Kidney (tissue), 14 donors: Measurements from ENCODE around the gene CLUH. TPM values are rescaled to one million over a fixed set of nuclear protein-coding genes. Genes with fewer than 3 reads are reported as not detected.

Experiments used
- DNase-seq, 5 donors: peaks; one replicate each; pipeline ENCODE4 v3.0.0-alpha.2; 2013 to 2020
- FAIRE-seq: peaks from 2 replicates; lab custom pipeline; 2012; peaks lifted over from hg19 to GRCh38; lab: Jason Lieb, UNC
- H3K27ac ChIP-seq, 2 donors: one replicate each; pipeline ENCODE4 v1.7.0; 2013; ENCODE audit warnings: low read depth in 2 of 2, low read length in 2 of 2, inconsistent platforms in 1 of 2
- H3K27me3 ChIP-seq: one replicate; pipeline ENCODE4 v1.7.1; 2013; ENCODE audit warnings: low read length, inconsistent platforms; ENCODE audit not compliant: control insufficient read depth, insufficient read depth
- H3K36me3 ChIP-seq, 3 donors: one replicate each; pipeline versions ENCODE4 v1.7.0 to v1.7.1; 2013; ENCODE audit warnings: low read length in 3 of 3, control low read depth in 1 of 3, inconsistent platforms in 1 of 3; ENCODE audit not compliant: insufficient read depth in 3 of 3, control insufficient read depth in 2 of 3
- H3K4me1 ChIP-seq, 3 donors: one replicate each; pipeline versions ENCODE4 v1.7.0 to v1.7.1; 2013; ENCODE audit warnings: low read length in 3 of 3, inconsistent platforms in 1 of 3, low read depth in 1 of 3; ENCODE audit not compliant: control insufficient read depth in 2 of 3, insufficient read depth in 2 of 3
- H3K4me3 ChIP-seq, 3 donors: one replicate each; pipeline versions ENCODE4 v1.7.0 to v1.8.1; 2013; ENCODE audit warnings: low read length in 3 of 3, control low read depth in 1 of 3, inconsistent platforms in 1 of 3
- H3K9ac ChIP-seq, 3 donors: one replicate each; pipeline versions ENCODE4 v1.7.0 to v1.7.1; 2013; ENCODE audit warnings: low read length in 3 of 3, control low read depth in 1 of 3, inconsistent platforms in 1 of 3
- H3K9me3 ChIP-seq, 3 donors: one replicate each; pipeline versions ENCODE4 v1.7.0 to v1.7.1; 2013; ENCODE audit warnings: low read length in 3 of 3, control low read depth in 1 of 3, inconsistent platforms in 1 of 3; ENCODE audit not compliant: control insufficient read depth in 2 of 3, insufficient read depth in 1 of 3
- intact Hi-C: fragments of 100-400 bp; cut with DNase I; formaldehyde crosslinking; loops from one replicate; pipeline ENCODE4 v1.11.1; 2022
- polyA plus RNA-seq: library from polyadenylated mRNA; stranded (reverse); fragments of 350-450 nt; fragmentation: Illumina TruSeq; extraction: RNeasy Lipid Tissue Mini Kit (QIAGEN cat#74804); gene quantifications from one replicate; pipeline ENCODE4 v1.2.3, GENCODE V29; 2014; ENCODE audit warnings: low read depth, low replicate concordance; ENCODE audit not compliant: insufficient read depth
- total RNA-seq: library from RNA; stranded (reverse); fragmentation: NEBNext Ultra II Directional; extraction: Animal tissue kit (Norgen Biotek cat#: 25700); gene quantifications from one replicate; pipeline ENCODE4 v1.2.1, GENCODE V29; 2021
- TF ChIP-seq, protein P1 (sequence below): IDR thresholded peaks from 3 replicates; pipeline ENCODE4 v1.5.1; 2012; ENCODE audit warnings: mild to moderate bottlenecking, moderate library complexity, borderline replicate concordance; ENCODE audit not compliant: insufficient read depth; ENCODE audit errors: extremely low read depth
- donor health status: control.
- donor health status: control.
- donor health status: control.
- donor health status: control.
- donor health status: control.
- donor health status: DM: yes; HTN: yes; CAD: no.
- donor health status: Normal renal cell carcinoma (clear cell type).

Gene CLUH
- total and polyA plus RNA-seq, 2 donors from 2014 or later = 49.5 to 93.1 TPM

DNA sequence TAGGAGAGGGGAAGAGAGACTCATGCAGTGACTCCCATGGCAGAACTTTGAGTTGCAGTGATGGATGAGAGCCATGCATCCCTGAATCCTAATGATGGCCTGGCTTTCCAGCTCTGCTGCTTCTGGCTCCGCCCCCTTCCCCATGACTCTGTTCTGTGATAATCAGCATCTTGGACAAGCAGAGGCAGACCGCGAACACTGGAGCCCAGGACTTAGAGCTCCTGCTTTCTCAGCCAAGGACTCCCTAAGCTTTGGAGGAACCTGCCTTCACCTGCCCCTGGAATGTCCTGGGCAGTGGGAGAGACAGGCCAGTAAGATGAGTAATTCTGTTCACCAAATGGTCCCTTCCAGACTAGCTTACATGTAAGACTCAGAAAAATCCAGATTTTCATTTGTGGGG lies 25.4 kb upstream of the CLUH start:
- Histone ChIP-seq H3K36me3 (no peaks in the 10 kb centered on the region), H3K27me3 (no peaks in the 10 kb centered on the region), H3K4me3 (no peak overlapping the region), H3K27ac (no peak overlapping the region), H3K9ac (no peak overlapping the region), H3K4me1 (no peaks in the 10 kb centered on the region), H3K9me3 (no peaks in the 10 kb centered on the region)
- TF ChIP-seq, protein P1, sequence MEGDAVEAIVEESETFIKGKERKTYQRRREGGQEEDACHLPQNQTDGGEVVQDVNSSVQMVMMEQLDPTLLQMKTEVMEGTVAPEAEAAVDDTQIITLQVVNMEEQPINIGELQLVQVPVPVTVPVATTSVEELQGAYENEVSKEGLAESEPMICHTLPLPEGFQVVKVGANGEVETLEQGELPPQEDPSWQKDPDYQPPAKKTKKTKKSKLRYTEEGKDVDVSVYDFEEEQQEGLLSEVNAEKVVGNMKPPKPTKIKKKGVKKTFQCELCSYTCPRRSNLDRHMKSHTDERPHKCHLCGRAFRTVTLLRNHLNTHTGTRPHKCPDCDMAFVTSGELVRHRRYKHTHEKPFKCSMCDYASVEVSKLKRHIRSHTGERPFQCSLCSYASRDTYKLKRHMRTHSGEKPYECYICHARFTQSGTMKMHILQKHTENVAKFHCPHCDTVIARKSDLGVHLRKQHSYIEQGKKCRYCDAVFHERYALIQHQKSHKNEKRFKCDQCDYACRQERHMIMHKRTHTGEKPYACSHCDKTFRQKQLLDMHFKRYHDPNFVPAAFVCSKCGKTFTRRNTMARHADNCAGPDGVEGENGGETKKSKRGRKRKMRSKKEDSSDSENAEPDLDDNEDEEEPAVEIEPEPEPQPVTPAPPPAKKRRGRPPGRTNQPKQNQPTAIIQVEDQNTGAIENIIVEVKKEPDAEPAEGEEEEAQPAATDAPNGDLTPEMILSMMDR = no peak
- no peak for DNase-seq
- no peak for FAIRE-seq
- intact Hi-C loops = no loop called here

DNA sequence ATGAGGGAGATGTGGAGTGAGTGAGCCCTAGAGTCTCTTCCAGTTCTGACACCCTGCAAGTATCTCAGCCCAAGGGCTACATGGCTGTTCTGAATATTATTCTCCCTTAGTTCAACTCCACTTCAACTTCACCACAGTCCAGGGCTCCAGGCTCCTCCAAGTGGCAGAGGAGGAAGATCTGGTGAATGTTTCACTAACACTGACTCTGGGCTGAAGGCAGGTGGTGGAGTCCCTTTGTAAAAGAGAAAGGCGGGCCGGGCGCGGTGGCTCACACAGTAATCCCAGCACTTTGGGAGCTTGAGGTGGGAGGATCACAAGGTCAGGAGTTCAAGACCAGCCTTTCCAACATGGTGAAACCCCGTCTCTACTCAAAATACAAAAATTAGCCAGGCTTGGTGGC lies 24.3 kb upstream of the CLUH start:
- TF ChIP-seq, protein P1 = no peak
- intact Hi-C loops = no loop called here
- Histone ChIP-seq H3K27ac (no peak overlapping the region), H3K9ac (no peak overlapping the region), H3K9me3 (no peaks in the 10 kb centered on the region), H3K4me1 (no peaks in the 10 kb centered on the region), H3K4me3 (no peak overlapping the region), H3K27me3 (no peaks in the 10 kb centered on the region), H3K36me3 (no peaks in the 10 kb centered on the region)
- FAIRE-seq = no peak
- peak in 1 of 5 donors; percentile 16 for DNase-seq

DNA sequence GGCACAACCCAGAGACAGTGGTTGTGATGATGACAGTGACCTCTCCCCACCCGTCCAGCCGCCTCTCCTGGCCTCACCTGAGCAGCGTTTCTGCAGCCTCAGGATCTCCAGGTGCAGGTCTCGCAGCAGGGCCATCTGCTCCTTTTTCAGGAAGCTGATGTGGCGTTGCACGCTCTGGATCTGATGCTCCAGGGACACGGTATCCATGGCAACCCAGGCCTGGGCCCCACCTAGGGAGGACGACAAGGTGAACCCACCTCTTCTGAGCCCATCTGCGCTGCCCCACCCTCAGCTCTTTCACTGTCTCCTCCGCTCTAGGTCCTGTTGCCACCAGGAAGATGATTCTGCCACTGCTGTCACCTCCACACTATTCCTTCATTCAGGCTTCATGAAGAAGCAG lies 23.4 kb upstream of the CLUH start:
- intact Hi-C loops = no loop called here

DNA sequence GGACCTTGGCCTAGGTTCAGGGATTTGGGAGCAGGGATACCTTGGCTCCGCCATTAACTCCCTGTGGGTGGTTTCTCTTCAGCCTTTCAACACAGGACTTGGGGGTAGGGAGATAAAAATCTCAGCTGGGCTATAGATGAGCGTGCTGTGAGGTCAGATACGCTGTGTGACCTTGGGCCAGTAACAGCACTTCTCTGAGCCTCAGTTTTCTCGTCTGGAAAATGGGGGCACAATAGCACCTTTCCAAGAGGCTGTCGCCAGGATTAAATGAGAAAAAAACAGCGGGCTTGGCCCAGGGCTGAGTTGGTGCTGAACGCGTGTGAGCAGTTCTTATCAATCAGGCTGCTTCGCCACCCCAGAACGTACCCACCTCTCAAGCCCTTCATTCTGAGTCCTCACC lies 20.2 kb upstream of the CLUH start:
- H3K27me3 ChIP-seq = no peaks in the 10 kb centered on the region
- H3K36me3 ChIP-seq = no peaks in the 10 kb centered on the region
- no peak overlapping the region for H3K4me3 ChIP-seq
- TF ChIP-seq, protein P1 = no peak
- H3K9me3 ChIP-seq = no peaks in the 10 kb centered on the region
- H3K9ac ChIP-seq = no peak overlapping the region
- H3K27ac ChIP-seq = no peak overlapping the region
- DNase-seq = no peak
- no peaks in the 10 kb centered on the region for H3K4me1 ChIP-seq
- no peak for FAIRE-seq
- intact Hi-C loops = no loop called here

More for the DNA sequence above, 23.4 kb upstream of the CLUH start:
- Histone ChIP-seq H3K36me3 (no peaks in the 10 kb centered on the region), H3K4me3 (no peak overlapping the region), H3K9me3 (no peaks in the 10 kb centered on the region), H3K27me3 (no peaks in the 10 kb centered on the region), H3K4me1 (no peaks in the 10 kb centered on the region), H3K27ac (no peak overlapping the region), H3K9ac (no peak overlapping the region)
- DNase-seq = no peak
- TF ChIP-seq, protein P1 = no peak
- FAIRE-seq = no peak
